GM23248 (cell line): ENCODE data around the gene FLCN.

Experiments
- EZH2 ChIP-seq: fragments of 200-600 bp; sonication (generic); IDR thresholded peaks from 2 replicates; pipeline ENCODE4 v1.6.1; 2018; ENCODE audit warnings: antibody characterized with exemption, mild to moderate bottlenecking; ENCODE audit not compliant: insufficient read depth, poor library complexity, severe bottlenecking
- EZH2phosphoT487 ChIP-seq: fragments of 200-600 bp; sonication (generic); IDR thresholded peaks from 2 replicates; pipeline ENCODE4 v1.6.1; 2018; ENCODE audit warnings: antibody characterized with exemption, moderate library complexity, mild to moderate bottlenecking, low read depth; ENCODE audit not compliant: insufficient read depth

- TF ChIP-seq EZH2 (no peak), EZH2phosphoT487 (no peak)
These were observed 72.8 kb downstream of the FLCN start for GRCh38 chr17:17164156-17164555.
